ENCODE measurements around the gene UTP4.

The UTP4 gene

DNA sequence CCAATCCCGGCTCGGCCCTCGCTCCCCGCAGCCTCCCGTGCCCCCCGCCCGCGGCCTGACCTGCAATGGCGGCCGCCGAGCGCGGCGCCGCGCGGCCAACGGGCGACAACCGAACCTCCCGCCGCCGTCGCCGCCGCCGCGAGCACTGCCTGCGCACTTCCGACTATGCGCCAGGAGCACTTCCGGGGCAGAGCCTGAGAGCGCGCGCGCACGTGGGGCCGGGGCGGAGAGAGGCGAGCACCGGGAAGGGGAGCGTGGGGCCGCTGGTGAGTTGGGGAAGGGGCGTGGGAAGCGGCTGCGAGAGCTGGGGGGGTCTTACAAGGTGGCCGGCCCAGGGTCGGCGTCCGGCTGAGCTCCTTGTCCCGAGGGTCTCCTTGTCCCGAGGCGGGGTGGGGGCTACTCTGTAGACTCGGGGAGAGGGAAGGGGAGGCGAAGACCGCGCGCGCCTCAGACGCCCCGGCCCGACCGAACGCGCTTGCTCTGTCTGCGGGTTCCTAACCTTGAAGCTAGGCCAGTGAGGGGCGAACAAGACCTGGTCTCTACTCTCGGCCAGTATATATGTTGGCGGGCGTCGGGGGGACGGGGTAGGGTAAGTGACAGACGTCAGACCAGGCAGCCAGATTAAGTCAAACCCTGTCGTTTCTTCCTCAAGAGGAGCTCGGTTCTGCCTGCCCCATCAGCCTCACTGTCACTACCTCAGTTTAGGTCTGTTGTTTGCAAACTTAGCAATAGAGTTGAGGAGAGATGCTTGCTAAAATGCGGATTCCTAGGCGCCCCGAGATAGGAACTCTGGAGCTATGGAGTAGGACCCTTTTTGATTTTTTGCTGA is at the start of gene UTP4, which contains the start of gene CHTF8:
UTP4 (plus strand) TSS at position 226 of the 829 bp plus-strand sequence. CDS start 811 bp downstream, outside the sequence.
CHTF8 (minus strand) TSS at position 165 of the 829 bp plus-strand sequence. CDS start 11,130 bp downstream, outside the sequence.
- DNase-seq: peak; percentile 78

DNA sequence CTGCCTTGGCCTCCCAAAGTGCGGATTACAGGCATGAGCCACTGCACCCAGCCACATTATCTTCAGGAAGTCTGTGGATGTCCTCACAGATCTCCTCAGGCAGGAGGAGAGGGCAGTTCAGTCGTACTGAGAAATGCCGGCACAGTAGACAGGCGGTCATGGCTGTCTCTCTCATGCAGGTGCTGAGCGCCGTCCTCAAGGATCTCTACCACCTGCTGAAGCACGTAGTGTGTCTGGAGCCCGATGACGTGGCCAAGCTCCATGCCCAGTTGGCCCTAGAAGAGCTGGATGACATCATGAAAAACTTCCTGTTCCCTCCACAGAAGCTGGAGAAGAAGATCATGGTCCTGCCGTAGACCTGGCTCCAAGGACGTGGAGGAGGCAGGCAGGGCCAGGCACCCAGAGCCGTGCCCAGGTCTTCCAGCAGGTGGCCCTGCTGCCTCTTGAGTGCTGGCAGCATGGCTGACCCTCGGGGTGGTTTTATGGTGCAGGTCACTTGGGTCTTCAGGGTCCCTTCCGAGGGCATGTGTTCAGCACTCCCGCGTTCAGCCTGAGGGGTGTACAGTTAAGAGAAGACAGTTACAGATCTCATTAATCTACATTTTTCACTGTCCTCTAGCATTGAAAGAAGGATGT is 49.0 kb upstream of the UTP4 start:
- no peak for DNase-seq

DNA sequence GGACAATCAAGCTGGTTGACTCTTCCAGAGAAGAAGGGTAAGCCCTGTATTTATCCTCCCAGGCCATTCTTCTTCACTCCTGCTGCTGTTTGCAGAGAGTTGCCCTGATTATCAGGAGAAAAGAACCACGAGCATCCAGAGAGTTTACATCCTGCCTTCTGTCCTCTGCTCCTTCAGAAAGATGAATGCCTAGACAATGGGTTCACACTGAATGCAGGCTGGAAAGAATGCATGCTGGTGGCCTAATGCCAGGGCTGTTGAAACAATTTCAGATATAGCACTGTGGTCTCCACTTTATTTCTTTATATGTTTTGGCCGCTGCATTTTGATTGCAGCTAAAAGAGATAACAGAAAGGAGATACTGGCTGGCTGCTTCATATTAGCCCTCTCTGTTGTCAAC is 48.2 kb upstream of the UTP4 start:
- DNase-seq: no peak

DNA sequence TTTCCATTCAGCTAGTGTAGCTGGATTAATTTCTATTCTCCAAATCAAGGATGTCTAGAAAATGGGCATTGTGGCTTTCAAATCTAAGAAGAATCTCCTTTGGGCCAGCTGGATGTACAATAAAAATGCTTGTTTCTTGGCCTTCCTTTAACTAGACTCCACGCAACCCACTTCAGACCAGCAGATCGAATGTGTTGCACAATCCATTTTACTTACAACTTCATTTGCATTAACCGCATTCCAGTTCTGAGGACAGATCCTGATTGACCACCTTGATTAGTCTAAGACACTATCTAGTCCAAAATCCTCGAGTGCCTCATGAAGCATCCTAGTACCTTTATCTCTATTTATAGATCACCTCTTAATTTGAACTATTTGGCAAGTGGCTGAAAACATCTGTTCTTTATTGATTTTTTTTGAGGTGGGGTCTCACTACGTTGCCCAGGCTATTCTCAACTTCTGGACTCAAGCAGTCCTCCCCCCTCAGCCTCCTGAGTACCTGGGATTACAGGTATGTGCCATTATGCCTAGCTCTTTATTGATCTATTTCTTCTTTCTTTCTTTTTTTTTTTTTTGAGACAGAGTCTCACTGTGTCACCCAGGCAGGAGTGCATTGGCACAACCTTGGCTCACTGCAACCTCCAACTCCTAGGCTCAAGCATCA is 47.3 kb upstream of the UTP4 start:
- no peak for DNase-seq

DNA sequence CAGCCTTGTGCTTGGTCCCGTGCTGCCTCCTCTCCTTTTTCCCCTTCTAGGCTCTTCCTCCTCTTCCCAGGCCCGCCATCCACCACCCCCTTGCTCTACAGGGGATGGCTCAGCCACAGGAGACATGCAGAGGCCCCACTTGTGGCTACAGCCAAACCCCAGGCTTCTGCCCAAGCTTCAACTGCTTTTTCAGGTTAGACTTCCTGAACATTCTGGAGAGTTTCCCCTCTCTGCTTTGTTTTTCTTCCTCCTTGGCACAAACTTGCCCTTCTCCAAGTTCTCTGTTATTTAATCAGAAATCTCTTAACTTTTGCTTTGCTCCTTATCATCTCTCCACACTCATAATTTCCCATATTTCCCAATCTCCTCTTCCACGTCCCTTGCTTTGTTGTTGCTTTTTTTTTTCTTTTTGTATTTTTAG is 45.3 kb upstream of the UTP4 start:
- no peak for DNase-seq

DNA sequence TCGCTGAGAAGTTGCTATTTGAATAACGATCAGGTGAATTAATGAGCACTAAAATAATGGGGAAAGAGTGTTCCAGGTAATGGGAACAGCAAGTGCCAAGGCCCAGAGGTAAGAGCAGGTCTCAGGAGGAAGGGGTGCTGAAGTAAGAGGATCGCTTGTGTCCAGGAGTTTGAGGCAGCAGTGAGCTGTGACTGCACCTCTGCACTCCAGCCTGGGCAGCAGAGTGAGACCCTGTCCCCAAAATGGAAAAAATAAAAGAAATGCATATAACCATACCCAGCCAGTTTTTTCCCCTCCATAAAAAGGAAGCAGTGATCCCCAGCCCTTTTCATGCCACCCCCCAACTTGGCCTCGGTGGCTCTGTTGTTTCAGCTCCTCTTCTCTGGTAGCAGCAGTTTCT is 43.8 kb upstream of the UTP4 start:
- DNase-seq: no peak

DNA sequence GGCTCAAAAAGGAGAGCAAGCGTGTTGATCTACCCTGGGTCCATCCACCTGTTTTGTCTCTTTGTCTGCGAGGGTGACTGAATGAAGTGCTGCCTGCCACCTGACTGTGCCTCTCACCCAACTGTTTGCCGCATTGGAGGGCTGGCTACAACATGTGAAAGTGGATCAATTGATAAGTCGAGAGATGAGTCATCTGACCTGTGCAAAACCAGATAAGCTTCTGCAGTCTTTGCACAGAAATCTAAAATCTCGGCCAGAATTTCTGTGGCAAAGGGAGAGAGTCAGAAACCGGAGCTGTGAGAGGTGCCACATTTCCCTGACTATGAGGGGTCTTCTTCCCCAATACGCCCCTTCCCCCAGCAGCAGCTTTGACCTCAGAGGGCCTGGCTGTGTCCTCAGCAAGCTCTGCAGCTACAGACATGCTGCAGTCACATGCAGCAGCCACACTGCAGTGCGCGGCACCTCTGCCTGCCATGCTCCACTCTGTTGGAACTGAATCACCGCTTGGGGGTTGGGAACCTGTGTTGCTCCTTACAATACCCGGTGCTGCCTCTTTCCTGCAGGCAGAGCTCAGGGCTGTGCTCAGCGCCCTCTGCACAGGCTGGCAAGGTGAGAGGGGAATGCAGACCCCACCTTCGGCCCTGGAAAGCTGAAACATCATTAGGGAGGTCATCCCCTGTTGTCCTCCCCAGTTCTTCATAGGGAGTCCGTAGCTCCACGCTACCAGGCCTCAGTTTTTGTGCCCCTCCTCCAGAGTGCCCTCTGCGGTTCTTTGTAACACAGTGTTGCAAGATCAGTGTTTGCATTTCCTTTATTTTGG is 43.1 kb upstream of the UTP4 start:
- DNase-seq: peak; percentile 69

DNA sequence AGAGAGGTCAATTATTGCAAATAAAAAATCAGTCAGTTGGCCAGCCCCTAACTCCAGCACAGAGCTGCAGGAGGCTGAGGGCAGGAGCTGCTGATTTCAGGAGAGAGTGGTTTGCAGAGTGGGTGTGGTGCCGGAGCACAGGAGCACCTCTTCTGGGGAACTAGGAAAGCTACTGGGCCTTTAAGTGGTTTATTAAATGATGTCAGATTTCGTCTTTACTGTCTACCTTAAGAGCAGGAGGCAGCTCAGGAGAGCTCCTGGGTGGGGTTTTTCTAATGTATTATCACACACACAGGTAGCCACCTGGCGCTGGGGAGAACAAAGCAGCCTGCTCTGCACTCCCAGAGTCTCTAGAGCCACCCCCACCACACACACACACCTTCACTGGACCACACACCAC is 38.5 kb upstream of the UTP4 start:
- DNase-seq: no peak

DNA sequence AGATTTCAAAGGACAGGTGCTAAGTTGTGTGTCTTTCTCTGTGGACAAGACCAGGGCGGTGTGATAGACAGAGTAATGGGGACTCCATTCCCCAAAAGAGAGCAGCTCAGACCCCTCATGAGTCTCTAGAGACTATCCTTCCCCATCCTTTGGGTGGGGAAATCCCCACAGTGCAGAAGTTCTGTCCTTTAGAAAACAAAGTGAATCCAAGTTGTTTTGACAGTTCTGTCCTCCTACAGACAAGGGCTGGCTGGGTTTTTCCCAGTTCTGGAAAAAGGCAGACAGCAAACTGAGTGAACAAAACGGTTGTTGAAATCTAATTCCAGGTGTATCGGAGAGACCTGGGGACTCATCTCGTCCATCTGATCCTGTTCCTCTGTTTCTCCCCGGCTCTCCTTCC is 37.9 kb upstream of the UTP4 start:
- no peak for DNase-seq

DNA sequence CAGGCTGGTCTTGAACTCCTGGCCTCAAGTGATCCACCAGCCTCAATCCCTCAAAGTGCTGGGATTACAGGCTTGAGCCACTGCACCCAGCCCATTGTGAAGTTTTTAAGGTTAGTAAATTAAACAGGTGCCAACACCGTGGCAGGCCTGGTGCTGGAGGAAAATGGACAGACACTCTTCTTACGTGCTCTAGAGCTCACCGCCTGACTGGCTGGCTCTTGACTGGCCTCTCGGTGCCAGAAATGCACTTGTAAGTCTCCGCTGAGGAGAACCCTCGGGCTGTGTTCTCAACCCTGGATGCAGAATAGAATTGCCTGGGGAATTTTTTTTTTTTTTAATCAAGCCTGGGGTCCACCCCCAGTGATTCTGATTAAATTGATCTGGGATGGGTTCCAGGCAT is 37.3 kb upstream of the UTP4 start:
- peak; percentile 88 for DNase-seq

DNA sequence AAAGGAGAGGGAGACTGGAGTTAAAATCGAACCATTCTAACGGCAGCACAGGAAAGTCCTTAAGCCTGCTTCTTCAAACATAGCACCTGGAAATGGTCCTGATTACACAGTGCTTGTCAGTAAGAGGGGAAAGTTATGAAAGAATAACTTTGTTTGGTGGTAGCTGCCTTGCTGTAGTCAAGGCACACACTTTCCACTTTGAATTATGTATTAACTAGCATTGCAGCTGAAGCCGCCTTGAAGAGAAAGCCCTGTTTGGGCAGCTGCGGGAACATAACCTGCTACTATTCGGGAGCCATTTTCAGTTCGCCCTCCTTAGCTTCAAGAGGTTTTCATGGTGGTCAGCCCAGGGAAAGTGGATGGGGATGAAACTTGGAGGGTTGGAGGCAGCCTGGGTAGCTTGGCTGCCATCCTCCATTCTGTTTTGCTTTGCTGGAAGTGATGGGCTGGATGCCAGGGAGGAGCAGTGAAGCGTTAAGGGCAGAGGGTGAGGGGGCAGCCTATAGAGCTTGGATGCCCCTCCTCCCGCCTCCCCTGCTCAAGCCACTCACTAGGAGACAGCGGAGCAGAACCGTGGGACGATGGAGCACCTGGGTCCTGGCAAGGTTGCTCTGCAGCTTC is 32.3 kb upstream of the UTP4 start:
- peak; percentile 93 for DNase-seq

DNA sequence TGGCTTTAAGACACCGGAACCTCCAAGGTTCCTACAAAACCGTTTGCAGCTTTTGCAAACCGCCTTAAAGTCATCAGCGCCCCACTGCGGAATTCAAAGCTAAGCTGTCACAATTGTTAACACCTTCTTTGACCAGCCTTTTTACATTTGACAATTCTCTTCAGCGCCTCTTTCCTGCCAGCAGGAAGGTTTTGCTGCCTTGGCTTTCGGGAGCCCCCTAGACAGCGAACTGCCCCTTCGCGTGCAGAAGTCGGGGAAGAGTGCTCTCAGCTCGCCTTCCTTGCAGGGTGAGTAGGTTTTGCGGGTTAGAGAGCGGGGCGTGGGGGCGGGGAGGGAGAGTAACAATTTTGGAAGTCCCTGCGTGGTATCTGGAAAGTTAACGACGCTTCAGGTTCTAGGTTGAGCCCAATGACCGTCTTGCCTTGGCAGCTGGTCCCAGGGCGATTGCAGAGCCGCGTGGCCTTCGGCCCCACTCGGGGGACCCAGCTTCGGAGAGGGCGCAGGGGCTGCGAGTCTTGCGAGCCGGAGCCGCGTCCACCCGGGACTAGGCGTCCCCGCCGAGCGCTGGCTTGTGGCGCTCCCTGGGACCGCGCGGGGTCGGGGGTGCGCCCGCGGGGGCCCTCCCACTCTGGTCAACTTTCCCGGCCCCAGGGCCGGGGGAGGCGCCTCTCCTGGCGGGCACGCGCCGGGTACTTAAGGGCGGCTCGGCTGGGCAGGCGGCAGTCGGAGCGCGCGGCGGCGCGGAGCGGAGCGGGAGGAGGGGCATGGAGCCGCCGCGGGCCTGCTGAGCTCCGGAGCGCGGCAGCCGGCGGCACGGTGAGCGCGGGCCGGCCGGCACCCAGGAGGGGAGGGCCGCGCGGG is 26.7 kb upstream of the UTP4 start, which contains the start of gene HAS3:
HAS3 (plus strand) TSS at position 153 of the 861 bp plus-strand sequence. CDS start 3,743 bp downstream, outside the sequence.
- peak; percentile 59 for DNase-seq

DNA sequence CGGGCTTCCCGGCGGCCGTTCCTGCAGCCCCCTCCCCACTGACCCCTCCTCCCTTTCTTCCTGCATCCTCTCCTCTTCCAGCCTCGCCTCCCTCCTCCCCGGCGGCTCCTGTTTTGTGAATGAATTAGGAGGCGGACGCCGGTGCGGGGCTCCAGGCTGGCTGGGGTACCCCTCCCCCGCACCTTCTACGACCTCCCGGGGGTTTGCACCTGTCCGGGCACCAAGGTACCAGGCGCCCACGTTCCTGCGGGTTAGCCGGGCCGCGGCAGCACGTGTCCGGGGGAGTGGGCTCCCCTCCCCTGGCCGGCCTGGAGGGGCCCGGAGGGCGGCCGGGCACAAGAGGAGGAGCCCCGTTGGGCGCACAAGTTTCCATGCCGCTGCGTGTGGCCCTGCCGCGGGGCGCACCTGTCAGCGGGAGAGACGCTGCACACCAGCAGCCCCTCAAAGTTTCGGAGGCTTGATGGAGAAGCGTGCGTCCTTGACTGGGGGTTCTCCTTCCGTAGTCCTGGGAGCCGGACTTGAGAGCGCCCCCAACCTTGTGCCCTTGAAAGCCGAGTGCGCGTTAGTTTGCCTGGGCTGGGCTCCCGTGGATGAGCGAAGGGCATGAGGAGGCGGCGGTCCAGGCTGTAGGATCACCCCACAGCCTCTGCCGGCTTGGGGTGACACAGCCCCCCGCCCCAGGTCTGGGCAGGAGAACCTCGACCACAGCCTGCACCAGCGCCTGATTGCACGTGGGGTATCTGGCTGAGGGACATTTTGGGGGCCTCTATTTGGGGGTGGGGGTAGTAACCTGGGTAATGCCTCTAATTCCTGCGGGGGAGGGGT is 25.7 kb upstream of the UTP4 start:
- DNase-seq: no peak

DNA sequence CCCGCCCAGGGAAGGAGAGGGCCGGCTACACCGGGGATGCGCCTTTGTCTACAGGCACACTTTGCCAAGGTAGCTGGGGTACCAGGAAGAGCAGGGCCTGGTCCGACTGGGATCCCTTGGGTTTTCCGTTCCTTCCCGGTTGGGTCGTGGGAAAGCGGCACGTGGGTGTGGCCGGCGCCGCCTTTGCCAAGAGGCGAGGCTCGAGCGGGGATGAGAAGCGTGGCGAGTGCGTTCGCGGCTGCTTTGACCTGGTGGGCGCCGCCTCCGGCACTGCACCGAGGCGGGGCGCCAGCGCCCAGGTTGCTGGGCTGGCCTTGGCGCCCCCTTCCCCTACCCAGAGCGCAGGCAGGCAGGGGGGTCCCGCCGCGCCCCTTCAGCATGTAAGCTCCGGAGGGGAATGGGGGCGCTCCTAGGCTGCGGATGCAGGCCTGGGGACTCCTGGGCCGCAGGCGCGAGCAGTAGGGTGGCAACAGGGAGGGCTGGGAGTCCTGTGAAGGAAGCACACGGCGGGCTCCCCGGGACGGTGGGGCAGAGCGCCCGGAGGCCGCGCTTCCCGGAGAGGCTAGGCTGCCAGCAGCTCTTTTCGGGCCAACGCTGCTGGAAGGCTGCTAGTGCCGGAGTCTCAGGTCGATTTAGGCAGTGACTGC is 25.0 kb upstream of the UTP4 start:
- peak; percentile 33 for DNase-seq

DNA sequence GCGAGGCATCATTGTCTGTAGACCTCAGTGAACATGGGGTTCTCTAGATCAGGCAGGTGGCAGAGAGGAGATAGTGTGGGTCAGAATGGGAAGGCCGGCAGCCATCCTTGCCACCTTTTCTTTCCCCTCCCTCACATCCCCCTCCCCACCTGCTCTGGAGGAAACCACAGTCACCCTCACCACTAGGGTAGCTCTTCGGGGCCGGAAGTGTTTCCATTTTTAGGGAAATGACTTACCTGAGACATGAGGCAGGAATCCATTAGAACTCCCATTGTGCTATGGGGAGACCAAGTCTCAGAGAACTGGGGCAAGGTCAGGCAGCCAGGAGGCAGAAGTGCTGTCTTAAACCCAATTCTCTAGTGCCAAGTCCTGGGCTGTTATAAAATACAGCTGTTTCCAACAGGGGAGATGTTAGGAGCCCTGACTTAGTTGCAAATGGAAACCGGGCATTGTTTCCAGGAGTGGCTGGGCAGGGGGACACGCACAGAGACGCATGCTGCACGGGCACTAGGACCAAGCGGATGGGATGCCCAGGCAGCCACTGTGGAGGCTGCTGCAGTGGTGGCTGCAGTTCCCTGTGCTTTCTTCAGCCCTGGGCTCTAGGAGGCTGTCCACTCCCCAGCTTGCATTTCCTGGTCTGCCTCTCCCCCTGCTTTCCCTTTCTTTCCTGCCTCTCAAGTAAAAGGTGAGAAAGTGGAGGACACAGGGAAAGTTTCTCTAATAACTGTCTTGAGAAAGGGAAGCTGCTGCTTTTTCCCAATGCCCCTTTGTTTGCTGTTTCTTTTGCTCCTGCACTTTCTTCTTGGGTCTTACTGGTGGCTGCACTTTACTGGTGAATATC is 24.2 kb upstream of the UTP4 start:
- DNase-seq: no peak

DNA sequence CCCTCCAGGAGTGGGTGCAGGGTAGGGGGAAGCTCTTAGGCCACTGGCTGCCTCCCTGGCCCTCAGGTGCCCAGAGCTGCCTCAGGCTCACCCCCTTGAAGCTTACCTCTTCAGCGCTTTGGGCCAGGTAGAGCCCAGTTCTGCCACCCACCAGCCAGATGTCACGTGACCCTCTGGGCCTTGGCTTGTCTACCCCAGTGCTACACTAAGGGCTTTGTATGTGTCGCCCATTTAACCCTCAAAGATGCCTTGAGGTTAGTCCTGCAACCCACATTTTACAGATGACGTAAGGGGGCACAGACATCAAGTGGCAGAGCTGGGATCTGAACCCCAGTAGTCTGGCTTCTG is 23.6 kb upstream of the UTP4 start:
- no peak for DNase-seq

DNA sequence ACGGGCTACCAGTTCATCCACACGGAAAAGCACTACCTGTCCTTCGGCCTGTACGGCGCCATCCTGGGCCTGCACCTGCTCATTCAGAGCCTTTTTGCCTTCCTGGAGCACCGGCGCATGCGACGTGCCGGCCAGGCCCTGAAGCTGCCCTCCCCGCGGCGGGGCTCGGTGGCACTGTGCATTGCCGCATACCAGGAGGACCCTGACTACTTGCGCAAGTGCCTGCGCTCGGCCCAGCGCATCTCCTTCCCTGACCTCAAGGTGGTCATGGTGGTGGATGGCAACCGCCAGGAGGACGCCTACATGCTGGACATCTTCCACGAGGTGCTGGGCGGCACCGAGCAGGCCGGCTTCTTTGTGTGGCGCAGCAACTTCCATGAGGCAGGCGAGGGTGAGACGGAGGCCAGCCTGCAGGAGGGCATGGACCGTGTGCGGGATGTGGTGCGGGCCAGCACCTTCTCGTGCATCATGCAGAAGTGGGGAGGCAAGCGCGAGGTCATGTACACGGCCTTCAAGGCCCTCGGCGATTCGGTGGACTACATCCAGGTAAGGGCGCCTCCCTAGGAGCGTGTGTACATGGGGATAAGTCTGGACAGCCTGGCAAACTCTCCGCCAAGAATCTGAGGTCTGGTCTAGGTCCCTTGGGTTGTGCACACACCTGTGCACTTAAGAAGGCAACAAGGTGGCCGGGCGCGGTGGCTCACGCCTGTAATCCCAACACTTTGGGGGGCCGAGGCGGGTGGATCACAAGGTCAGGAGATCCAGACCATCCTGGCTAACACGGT is 22.8 kb upstream of the UTP4 start:
- no peak for DNase-seq

DNA sequence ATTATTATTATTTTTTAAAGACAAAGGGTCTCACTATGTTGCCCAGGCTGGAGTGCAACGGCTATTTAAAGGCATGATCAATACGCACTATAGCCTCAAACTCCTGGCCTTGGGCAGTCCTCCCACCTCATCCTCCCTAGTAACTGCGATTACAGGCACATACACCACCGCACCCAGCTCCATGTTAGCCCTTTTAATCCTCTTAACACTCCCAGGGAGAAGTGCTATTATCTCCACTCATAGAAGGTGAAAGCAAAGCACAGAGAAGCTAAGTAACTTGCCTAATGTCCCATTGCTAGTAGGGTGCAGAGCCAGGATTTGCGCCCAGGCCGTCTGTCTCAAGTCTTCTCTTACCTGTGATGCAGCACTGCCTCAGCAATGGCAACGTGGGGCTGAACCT is 22.0 kb upstream of the UTP4 start:
- no peak for DNase-seq

Measured in NCI-H1092 (cell line).